Activated naive CD8-positive, alpha-beta T cell treated with anti-CD3 and anti-CD28 coated beads, Interleukin-2, amount 50 U/mL, for 24 hours (primary cell): ENCODE results near the gene TYW5.

Experiments used
- ATAC-seq: fragments of 150-1000 bp; cut with Tn5 transposase; one replicate; pipeline ENCODE4 v1.10.0; 2021
- DNase-seq: peaks from one replicate; pipeline ENCODE4 v3.0.0; 2021
- H3K27ac Mint-ChIP-seq: one replicate; pipeline ENCODE4 v1.8.0; 2021; ENCODE audit warnings: mild to moderate bottlenecking, mixed read lengths
- H3K27me3 Mint-ChIP-seq: one replicate; pipeline ENCODE4 v1.8.0; 2021; ENCODE audit warnings: mixed read lengths
- H3K36me3 Mint-ChIP-seq: one replicate; pipeline ENCODE4 v1.8.0; 2021; ENCODE audit warnings: low read depth, mixed read lengths
- H3K4me1 Mint-ChIP-seq: one replicate; pipeline ENCODE4 v1.8.0; 2021; ENCODE audit warnings: mixed read lengths
- H3K4me3 Mint-ChIP-seq: one replicate; pipeline ENCODE4 v1.8.0; 2021; ENCODE audit warnings: mild to moderate bottlenecking, moderate library complexity, mixed read lengths
- H3K9me3 Mint-ChIP-seq: one replicate; pipeline ENCODE4 v1.8.0; 2021; ENCODE audit warnings: mixed read lengths

Gene TYW5

GRCh38 chr2:199955339-199956061 is at the start of gene TYW5, which contains the start of gene MAIP1:
Gene TYW5, minus strand, starts transcription at chr2:199955491. Its CDS starts 21 bp downstream, at chr2:199955470.
Gene MAIP1, plus strand, starts transcription at chr2:199955582. Its CDS starts 217 bp downstream, at chr2:199955799.
- DNase-seq (peak; percentile 80), ATAC-seq (peak; percentile 93)
- Mint-ChIP-seq H3K9me3 (no peaks in the 10 kb centered on the region), H3K36me3 (peaks cover 23% of the 10 kb centered on the region), H3K4me1 (peaks cover 59% of the 10 kb centered on the region), H3K27ac (peak within 1 kb of the TSS; percentile 95), H3K27me3 (no peaks in the 10 kb centered on the region), H3K4me3 (peak within 1 kb of the TSS; percentile 99)

GRCh38 chr2:200003444-200003843 is 48.2 kb upstream of the TYW5 start:
- DNase-seq (no peak), ATAC-seq (no peak)
- H3K27me3 Mint-ChIP-seq = peaks cover 4% of the 10 kb centered on the region
- H3K27ac Mint-ChIP-seq = no peak overlapping the region
- peaks cover 4% of the 10 kb centered on the region for H3K9me3 Mint-ChIP-seq
- H3K4me1 Mint-ChIP-seq = no peaks in the 10 kb centered on the region
- H3K4me3 Mint-ChIP-seq = no peak overlapping the region
- H3K36me3 Mint-ChIP-seq = no peaks in the 10 kb centered on the region

DNA sequence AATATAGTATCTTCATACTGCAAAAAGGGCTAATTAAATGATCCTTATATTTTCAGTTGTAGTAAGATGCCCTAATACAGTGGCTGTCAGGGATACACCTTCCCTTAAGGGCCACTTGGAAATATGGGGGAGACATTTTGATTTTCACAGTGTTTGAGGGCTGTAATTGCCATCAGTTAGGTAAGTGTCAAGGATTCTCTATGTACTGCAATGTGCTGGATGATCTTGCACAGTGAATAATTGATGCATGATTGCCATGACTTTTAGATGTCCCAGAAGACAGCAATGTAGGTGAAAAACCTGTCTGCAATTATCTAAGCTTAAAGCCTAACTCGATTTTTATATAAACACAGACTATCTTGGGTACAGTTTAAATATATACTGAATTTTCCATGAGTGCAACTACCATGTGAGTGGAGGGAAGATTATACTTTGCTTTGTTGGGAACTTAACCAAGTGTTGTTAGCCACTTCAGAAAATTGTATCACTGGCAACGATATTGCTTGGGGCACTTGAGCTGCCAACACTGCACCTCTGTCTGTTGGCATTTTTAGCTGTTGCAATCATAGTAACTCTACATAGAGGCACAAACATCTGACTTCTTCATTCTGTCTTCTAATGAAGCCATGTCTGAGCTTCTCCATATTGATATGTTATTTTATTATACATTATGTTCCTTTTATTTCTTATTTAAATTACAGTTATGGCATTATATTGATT is 45.3 kb upstream of the TYW5 start:
- peaks cover 4% of the 10 kb centered on the region for H3K27me3 Mint-ChIP-seq
- DNase-seq (no peak), ATAC-seq (no peak)
- no peak overlapping the region for H3K4me3 Mint-ChIP-seq
- no peaks in the 10 kb centered on the region for H3K4me1 Mint-ChIP-seq
- H3K9me3 Mint-ChIP-seq = no peaks in the 10 kb centered on the region
- no peaks in the 10 kb centered on the region for H3K36me3 Mint-ChIP-seq
- H3K27ac Mint-ChIP-seq = no peak overlapping the region

GRCh38 chr2:199999166-199999565 is 43.9 kb upstream of the TYW5 start:
- Mint-ChIP-seq H3K27me3 (peaks cover 4% of the 10 kb centered on the region), H3K27ac (no peak overlapping the region), H3K4me1 (no peaks in the 10 kb centered on the region), H3K36me3 (no peaks in the 10 kb centered on the region), H3K4me3 (no peak overlapping the region), H3K9me3 (no peaks in the 10 kb centered on the region)
- no peak for ATAC-seq
- DNase-seq = no peak

GRCh38 chr2:199997296-199997695 is 42.0 kb upstream of the TYW5 start:
- Mint-ChIP-seq H3K9me3 (no peaks in the 10 kb centered on the region), H3K27me3 (peaks cover 4% of the 10 kb centered on the region), H3K4me3 (no peak overlapping the region), H3K36me3 (no peaks in the 10 kb centered on the region), H3K27ac (no peak overlapping the region), H3K4me1 (no peaks in the 10 kb centered on the region)
- DNase-seq (no peak), ATAC-seq (no peak)

GRCh38 chr2:199994896-199995295 is 39.6 kb upstream of the TYW5 start:
- Mint-ChIP-seq H3K27me3 (no peaks in the 10 kb centered on the region), H3K4me3 (no peak overlapping the region), H3K4me1 (no peaks in the 10 kb centered on the region), H3K36me3 (no peaks in the 10 kb centered on the region), H3K9me3 (no peaks in the 10 kb centered on the region), H3K27ac (no peak overlapping the region)
- DNase-seq = no peak
- ATAC-seq = no peak

GRCh38 chr2:199994371-199994770 is 39.1 kb upstream of the TYW5 start:
- no peaks in the 10 kb centered on the region for H3K4me1 Mint-ChIP-seq
- H3K9me3 Mint-ChIP-seq = no peaks in the 10 kb centered on the region
- H3K27me3 Mint-ChIP-seq = no peaks in the 10 kb centered on the region
- H3K36me3 Mint-ChIP-seq = no peaks in the 10 kb centered on the region
- H3K27ac Mint-ChIP-seq = no peak overlapping the region
- H3K4me3 Mint-ChIP-seq = no peak overlapping the region
- DNase-seq (no peak), ATAC-seq (no peak)

DNA sequence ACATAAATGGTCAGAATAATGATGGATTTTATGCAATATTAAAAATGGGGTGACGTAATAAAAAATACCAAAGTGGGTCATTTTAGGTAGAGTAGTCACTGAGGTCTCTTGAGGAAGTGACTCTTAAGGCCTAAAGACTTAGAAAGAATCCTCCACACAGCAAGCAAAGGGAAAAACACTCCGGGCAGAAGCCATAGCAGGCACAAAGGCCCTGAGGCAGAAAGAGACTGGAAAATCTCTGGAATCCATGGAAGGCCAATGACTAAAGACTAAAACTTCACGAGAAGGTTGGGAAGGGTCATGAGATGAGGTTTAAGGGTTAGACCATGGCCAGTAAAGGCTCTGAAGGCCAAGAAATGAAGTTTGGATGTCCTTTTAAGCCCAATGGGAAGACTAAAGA is 37.0 kb upstream of the TYW5 start:
- no peaks in the 10 kb centered on the region for H3K9me3 Mint-ChIP-seq
- H3K27ac Mint-ChIP-seq = no peak overlapping the region
- H3K4me3 Mint-ChIP-seq = no peak overlapping the region
- no peak for ATAC-seq
- H3K27me3 Mint-ChIP-seq = no peaks in the 10 kb centered on the region
- no peaks in the 10 kb centered on the region for H3K36me3 Mint-ChIP-seq
- H3K4me1 Mint-ChIP-seq = no peaks in the 10 kb centered on the region
- DNase-seq = no peak

- Mint-ChIP-seq H3K4me1 (no peaks in the 10 kb centered on the region), H3K4me3 (no peak overlapping the region), H3K36me3 (no peaks in the 10 kb centered on the region), H3K9me3 (no peaks in the 10 kb centered on the region), H3K27ac (no peak overlapping the region), H3K27me3 (no peaks in the 10 kb centered on the region)
- no peak for ATAC-seq
- DNase-seq = no peak
Measured at GRCh38 chr2:199991691-199992090, 36.4 kb upstream of the TYW5 start.

DNA sequence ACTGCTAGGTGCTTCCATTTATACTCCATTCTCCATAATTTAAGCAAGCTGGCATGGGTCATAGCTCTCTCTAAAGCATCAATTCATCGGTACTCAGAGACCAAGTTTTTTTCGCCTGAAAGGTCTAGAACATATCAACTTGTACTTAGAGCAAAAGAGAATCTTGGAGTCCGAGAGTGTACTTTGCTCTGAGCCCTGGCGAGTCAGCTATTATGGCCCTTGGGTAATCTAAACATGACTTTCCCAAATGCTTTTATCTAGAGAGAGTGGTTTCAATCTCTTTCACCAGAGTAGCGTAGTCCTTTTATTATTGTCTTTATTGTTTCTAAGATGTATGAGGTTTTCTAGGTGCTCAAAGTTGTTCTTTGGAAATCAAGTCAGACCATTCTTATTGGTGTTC is 34.5 kb upstream of the TYW5 start:
- H3K4me3 Mint-ChIP-seq = no peak overlapping the region
- no peak overlapping the region for H3K27ac Mint-ChIP-seq
- H3K36me3 Mint-ChIP-seq = no peaks in the 10 kb centered on the region
- H3K9me3 Mint-ChIP-seq = no peaks in the 10 kb centered on the region
- no peak for DNase-seq
- H3K4me1 Mint-ChIP-seq = no peaks in the 10 kb centered on the region
- no peaks in the 10 kb centered on the region for H3K27me3 Mint-ChIP-seq
- ATAC-seq = no peak

DNA sequence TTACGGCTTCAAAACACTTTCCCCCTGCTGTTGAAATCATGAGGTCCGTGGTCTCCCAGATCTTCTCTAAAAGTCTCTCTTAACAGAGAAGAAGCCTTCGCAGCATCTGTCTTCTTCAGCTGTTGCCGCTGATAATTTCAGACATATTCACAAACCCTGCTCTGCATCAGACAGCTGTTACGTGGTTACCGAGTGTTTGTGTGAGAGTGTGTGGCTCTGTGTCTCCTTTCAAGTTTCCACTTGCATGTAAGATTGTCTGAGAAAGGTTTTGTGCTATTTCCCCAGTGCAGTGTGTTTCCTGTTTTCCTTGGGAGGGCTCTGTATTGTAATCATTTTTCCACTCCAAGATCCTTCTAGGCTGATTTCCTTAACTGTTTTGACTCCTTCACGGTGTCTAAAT is 32.9 kb upstream of the TYW5 start:
- Mint-ChIP-seq H3K4me3 (no peak overlapping the region), H3K27ac (no peak overlapping the region), H3K27me3 (no peaks in the 10 kb centered on the region), H3K9me3 (no peaks in the 10 kb centered on the region), H3K4me1 (no peaks in the 10 kb centered on the region), H3K36me3 (no peaks in the 10 kb centered on the region)
- DNase-seq (no peak), ATAC-seq (no peak)

GRCh38 chr2:199987586-199987985 is 32.3 kb upstream of the TYW5 start:
- Mint-ChIP-seq H3K4me3 (no peak overlapping the region), H3K27ac (no peak overlapping the region), H3K4me1 (no peaks in the 10 kb centered on the region), H3K27me3 (no peaks in the 10 kb centered on the region), H3K9me3 (no peaks in the 10 kb centered on the region), H3K36me3 (no peaks in the 10 kb centered on the region)
- DNase-seq (no peak), ATAC-seq (no peak)

DNA sequence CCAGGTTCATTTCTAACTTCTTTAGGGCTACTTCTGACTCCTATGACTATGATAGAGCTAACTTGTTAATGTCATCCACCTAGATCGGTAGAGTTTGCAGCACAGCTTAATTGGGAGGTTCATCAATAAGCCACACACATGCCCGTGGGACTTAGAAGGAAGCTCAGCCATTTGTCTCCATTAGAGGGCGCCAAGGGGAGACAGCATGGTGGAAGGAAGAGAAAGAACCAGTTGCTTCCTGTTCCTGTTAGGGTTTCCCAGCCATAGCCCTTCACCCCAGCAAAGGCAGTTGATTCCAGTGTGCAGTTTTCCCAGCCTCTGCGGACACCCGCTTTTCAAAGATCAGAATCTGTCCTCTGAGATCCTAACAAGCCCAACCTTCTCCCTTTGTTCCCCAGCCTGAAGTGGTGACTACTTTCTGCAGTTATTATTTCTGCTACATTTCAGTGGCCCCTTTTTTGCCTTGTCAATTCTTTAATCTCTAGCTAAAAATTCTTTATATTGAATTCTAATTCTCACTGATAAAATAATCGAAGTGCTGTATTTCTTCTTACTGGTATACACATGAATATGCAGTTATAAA is 30.4 kb upstream of the TYW5 start:
- ATAC-seq (peak; percentile 77), DNase-seq (peak; percentile 63)
- H3K4me1 Mint-ChIP-seq = no peaks in the 10 kb centered on the region
- H3K9me3 Mint-ChIP-seq = no peaks in the 10 kb centered on the region
- H3K4me3 Mint-ChIP-seq = no peak overlapping the region
- no peak overlapping the region for H3K27ac Mint-ChIP-seq
- H3K27me3 Mint-ChIP-seq = no peaks in the 10 kb centered on the region
- H3K36me3 Mint-ChIP-seq = no peaks in the 10 kb centered on the region

DNA sequence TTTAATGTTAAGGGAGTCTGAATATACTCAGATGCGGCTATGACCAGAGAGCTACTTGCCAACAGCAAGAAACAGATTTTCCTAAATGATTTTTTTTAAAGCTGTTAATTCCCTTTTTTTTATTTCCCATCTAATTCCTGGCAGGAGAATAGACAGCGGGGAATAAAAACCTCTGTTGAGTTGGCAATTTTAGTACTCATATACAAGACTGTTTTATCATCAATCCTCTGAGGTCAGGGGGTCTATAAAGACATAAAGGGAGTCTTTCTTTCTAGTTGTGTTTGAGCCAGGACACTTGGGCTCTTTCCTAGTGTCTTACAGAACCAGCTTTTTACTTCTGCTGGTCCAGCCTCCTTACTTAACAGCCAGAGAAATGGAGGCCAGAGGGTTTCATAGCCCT is 29.5 kb upstream of the TYW5 start:
- Mint-ChIP-seq H3K36me3 (no peaks in the 10 kb centered on the region), H3K4me3 (no peak overlapping the region), H3K4me1 (peaks cover 3% of the 10 kb centered on the region), H3K27ac (no peak overlapping the region), H3K9me3 (no peaks in the 10 kb centered on the region), H3K27me3 (no peaks in the 10 kb centered on the region)
- ATAC-seq = no peak
- DNase-seq = no peak

DNA sequence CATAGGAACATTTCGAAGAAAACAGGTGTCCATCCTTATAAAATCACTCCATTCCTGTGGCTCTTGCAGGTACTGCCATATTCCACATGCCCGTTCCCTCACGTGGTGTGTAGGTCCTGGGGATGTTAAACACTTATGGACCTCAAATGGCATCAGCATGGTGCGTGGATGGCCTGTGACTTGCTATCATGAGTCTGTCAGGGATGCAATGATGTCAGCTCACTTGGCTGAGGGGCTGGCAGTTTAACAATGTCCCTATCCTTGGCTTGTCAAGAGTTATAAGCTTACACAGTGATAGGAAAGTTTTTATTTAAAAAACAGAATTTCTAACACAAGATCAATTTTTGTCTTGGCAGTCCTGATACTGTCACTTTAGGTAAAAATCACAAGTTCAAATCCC is 28.9 kb upstream of the TYW5 start:
- DNase-seq = no peak
- Mint-ChIP-seq H3K27ac (no peak overlapping the region), H3K27me3 (no peaks in the 10 kb centered on the region), H3K36me3 (no peaks in the 10 kb centered on the region), H3K9me3 (no peaks in the 10 kb centered on the region), H3K4me1 (peaks cover 4% of the 10 kb centered on the region), H3K4me3 (no peak overlapping the region)
- no peak for ATAC-seq
